IPS-15b (cell line): Measurements from ENCODE around the gene MFAP4.

ENCODE experiments used
- H3K27me3 ChIP-seq: one replicate; pipeline ENCODE4 v1.6.1; 2013; ENCODE audit warnings: low read length; ENCODE audit not compliant: control insufficient read depth, insufficient read depth
- H3K36me3 ChIP-seq: one replicate; pipeline ENCODE4 v1.6.1; 2013; ENCODE audit warnings: low read length; ENCODE audit not compliant: control insufficient read depth, insufficient read depth
- H3K4me1 ChIP-seq: one replicate; pipeline ENCODE4 v1.6.1; 2013; ENCODE audit warnings: mild to moderate bottlenecking, low read length; ENCODE audit not compliant: control insufficient read depth, insufficient read depth
- H3K4me3 ChIP-seq: one replicate; pipeline ENCODE4 v1.5.1; 2013; ENCODE audit warnings: low read depth, low read length
- H3K9ac ChIP-seq: one replicate; pipeline ENCODE4 v1.6.1; 2013; ENCODE audit warnings: low read depth, mild to moderate bottlenecking, low read length
- H3K9me3 ChIP-seq: one replicate; pipeline ENCODE4 v1.6.1; 2013; ENCODE audit warnings: mild to moderate bottlenecking, low read length; ENCODE audit not compliant: control insufficient read depth, insufficient read depth

Gene MFAP4

GRCh38 chr17:19348806-19349205, 38.2 kb downstream of the MFAP4 start:
- Histone ChIP-seq H3K36me3 (peaks cover 14% of the 10 kb centered on the region), H3K4me1 (no peaks in the 10 kb centered on the region), H3K27me3 (no peaks in the 10 kb centered on the region)

DNA sequence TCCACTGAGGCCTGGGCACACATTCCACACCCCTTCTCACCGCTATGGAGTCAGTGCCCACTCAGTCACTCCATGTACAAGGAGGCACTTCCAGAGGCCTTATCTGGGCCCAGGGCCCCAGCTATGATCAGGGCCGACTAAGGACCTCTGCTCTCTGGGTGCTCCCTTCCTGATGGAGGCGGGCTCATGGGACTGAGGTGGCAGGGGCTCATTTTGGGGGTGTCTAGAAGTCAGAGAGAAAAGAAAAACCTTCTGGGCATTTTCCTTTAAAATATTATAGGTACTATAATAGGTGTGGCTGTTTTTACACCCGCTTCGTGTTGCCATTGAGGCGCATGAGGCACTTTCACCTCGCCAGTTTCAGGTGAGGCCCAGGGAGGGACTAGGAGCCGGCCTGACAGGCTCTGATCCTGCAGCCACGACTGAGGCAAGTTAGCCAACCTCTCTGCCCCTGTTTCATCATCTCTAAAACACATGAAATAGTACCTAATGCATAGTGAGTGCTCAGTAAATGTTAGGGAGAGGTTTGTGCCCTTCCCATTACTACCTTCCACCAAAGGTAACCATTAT, 38.8 kb downstream of the MFAP4 start:
- no peaks in the 10 kb centered on the region for H3K9me3 ChIP-seq
- H3K4me1 ChIP-seq: no peaks in the 10 kb centered on the region
- no peak overlapping the region for H3K4me3 ChIP-seq
- H3K9ac ChIP-seq: no peak overlapping the region
- H3K27me3 ChIP-seq: no peaks in the 10 kb centered on the region
- H3K36me3 ChIP-seq: peaks cover 18% of the 10 kb centered on the region

More at GRCh38 chr17:19348806-19349205, 38.2 kb downstream of the MFAP4 start:
- Histone ChIP-seq H3K9me3 (no peaks in the 10 kb centered on the region), H3K9ac (no peak overlapping the region), H3K4me3 (no peak overlapping the region)

DNA sequence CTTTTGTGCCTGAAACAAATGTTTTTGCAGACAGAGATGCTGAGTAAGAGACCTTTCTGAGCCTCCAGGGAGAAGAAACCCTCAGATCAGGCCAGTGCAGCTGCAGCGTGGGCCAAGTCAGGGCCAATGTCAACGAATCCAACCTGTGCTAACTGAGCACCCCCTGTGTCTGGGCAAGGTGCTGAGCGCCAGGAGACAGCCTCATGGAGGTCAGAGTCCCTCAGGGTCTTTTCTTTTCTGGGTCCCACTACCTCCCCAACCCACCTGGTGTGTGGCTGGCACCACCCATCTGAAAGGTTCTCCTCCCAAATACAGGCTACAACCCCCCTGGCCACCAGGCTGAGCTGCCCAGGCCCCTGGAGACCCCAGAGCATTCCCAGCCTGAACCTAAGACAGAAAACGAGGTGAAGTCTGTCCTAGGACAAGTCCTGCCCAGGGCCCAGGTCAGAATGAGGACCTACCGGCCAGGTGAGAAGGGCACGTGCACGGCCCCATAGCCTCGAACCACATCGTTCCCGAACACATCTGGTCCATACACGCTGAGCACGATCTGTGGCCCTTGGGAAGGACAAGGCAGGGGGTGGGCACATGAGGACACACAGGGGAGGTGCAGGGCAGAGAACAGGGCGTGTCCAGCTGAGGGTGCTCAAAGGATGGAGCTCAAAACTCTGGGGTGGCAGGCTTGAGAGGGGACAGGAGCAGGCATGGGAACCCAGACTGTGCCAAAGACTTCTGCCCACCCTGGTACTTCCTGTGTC, 39.5 kb downstream of the MFAP4 start:
- H3K9me3 ChIP-seq: no peaks in the 10 kb centered on the region
- H3K27me3 ChIP-seq: no peaks in the 10 kb centered on the region
- H3K4me1 ChIP-seq: no peaks in the 10 kb centered on the region
- no peak overlapping the region for H3K4me3 ChIP-seq
- peaks cover 20% of the 10 kb centered on the region for H3K36me3 ChIP-seq
- H3K9ac ChIP-seq: no peak overlapping the region

DNA sequence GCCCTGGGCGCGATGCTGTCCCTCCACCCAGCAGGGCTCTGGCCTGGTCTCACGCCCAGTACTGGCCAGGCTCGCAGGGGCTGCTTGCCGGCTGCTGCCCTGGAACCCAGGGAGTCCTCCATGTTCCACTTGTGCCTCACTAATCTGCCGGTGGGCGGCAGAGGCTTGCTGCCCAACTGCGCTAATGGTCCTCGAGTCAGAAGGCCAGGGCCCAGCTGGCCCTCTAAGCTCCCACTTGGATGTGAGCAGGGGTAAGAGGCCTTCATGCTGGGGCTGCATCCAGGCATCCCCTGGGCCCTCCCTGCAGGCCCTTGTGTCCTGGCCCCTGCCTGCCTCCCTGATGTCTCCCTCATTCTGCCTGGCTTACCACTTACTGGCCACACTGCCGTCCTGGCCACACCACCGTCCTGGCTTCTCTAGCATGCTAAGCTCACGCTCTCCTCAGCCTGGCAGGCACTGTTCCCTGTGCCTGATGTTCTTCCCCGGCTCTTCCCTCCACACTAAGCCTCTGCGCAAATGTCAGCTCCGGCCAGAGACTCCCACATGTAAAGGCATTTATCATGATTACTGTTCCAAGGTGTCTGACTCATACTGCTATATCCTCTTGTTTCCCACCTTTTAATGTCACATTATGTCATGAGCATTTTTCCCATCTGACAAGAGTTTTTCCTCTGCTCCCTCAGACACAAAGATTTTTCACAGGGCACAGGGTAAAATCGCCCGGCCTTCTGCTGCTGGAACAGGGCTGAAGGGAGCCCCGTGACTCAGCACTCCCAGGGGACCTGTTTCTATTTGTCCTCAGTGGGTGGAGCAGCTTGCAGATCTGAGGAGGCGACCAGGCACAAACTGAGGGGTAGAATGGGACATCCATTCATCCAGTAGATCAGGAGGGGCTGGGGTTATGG, 40.4 kb downstream of the MFAP4 start:
- H3K36me3 ChIP-seq: peaks cover 20% of the 10 kb centered on the region
- no peaks in the 10 kb centered on the region for H3K9me3 ChIP-seq
- no peak overlapping the region for H3K4me3 ChIP-seq
- H3K4me1 ChIP-seq: no peaks in the 10 kb centered on the region
- no peak overlapping the region for H3K9ac ChIP-seq
- H3K27me3 ChIP-seq: no peaks in the 10 kb centered on the region

DNA sequence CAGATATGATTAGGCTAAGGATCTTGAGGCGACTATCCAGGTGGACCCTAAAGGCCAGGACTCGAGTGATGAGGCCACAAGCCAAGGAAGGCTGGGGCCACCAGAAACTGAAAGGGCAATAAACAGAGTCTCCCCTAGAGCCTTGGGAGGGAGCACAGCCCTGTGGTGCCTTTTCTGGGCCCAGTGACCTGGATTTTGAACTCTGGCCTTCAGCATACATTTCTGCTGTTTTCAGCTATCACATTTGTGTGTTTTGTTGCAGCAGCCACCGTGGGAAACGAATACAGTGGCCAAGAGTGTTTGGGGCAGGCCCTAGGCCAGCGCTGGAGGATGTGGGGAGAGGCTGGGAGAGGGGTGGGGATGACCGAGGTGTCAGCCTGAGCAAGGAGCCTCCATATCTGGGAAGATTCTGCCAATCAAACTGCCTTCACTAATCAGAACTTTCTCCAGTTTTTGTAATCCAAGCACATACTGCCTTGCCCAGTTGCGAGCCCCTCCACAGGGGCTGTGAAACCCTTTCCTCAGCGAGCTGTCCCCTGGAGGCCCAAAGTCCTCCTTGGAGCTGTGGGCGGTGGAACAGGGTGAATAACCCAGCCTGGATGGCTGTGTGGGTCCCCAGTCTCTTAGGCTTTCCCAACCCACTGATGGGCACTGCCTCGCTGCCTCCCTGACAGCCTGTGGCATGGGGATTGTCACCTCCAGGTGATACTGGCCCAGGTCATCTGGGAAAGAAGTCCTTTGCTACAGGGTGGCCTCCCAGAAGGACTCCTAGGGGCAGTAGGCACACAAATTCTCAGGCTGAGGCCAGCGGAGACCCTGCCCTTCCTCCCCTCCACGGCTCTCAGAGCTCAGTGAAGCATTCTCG, 41.3 kb downstream of the MFAP4 start:
- Histone ChIP-seq H3K4me1 (no peaks in the 10 kb centered on the region), H3K27me3 (no peaks in the 10 kb centered on the region), H3K36me3 (peaks cover 20% of the 10 kb centered on the region), H3K4me3 (no peak overlapping the region), H3K9ac (no peak overlapping the region), H3K9me3 (no peaks in the 10 kb centered on the region)

- Histone ChIP-seq H3K9ac (no peak overlapping the region), H3K9me3 (no peaks in the 10 kb centered on the region), H3K27me3 (no peaks in the 10 kb centered on the region), H3K4me3 (no peak overlapping the region), H3K4me1 (no peaks in the 10 kb centered on the region), H3K36me3 (peaks cover 20% of the 10 kb centered on the region)
Observed at GRCh38 chr17:19345067-19345460, 41.9 kb downstream of the MFAP4 start.

GRCh38 chr17:19344311-19345066, 42.5 kb downstream of the MFAP4 start:
- Histone ChIP-seq H3K9ac (no peak overlapping the region), H3K27me3 (no peaks in the 10 kb centered on the region), H3K4me1 (peaks cover 2% of the 10 kb centered on the region), H3K4me3 (no peak overlapping the region), H3K36me3 (peaks cover 20% of the 10 kb centered on the region), H3K9me3 (no peaks in the 10 kb centered on the region)

DNA sequence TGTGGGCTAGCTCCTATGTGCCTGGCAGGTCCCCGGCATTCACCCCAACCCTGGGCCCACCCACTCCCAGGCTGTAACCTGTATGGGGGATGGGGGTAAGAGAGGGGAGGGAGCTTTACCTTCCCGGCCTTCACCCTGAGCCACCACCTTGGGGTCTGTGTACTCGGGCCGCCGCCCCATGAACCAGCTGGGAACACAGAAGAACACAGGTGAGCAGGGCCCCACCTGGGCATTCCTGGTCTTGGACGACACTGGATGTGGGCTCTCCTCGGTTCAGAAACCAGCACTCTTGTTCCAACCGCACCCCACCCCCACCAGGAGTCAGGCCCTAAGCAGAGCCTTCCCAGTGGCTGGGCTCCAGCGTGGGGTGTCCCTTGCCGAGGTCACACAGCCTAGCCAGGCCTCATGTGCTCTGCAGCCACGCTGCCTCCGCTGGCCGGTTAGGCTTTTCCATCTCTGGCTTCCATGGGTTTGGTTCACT, 43.3 kb downstream of the MFAP4 start:
- peaks cover 7% of the 10 kb centered on the region for H3K4me1 ChIP-seq
- peaks cover 20% of the 10 kb centered on the region for H3K36me3 ChIP-seq
- H3K4me3 ChIP-seq: no peak overlapping the region
- H3K27me3 ChIP-seq: no peaks in the 10 kb centered on the region
- H3K9ac ChIP-seq: no peak overlapping the region
- no peaks in the 10 kb centered on the region for H3K9me3 ChIP-seq

DNA sequence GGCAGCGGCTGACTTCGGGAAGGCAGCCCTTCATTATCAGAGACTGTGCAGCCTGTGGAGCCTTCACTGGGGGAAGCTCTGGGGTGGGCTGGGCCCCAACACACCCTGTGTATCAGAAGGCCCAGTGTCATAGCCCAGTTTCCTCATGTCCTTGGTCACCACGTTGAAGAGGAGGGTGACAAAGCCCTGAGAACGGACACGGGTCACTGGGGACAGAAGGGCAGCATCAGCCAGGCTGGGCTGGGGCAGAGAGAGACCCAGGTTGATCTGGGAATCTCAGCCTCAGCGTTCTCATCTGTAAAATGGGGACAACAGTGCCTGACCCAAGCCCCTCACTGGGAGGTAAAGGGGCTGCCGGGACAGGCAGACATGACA, 43.7 kb downstream of the MFAP4 start:
- no peaks in the 10 kb centered on the region for H3K9me3 ChIP-seq
- H3K4me1 ChIP-seq: peaks cover 8% of the 10 kb centered on the region
- no peak overlapping the region for H3K9ac ChIP-seq

GRCh38 chr17:19342611-19343255, 44.3 kb downstream of the MFAP4 start:
- H3K9ac ChIP-seq: no peak overlapping the region
- no peaks in the 10 kb centered on the region for H3K9me3 ChIP-seq
- H3K27me3 ChIP-seq: no peaks in the 10 kb centered on the region
- H3K4me1 ChIP-seq: peaks cover 10% of the 10 kb centered on the region
- peaks cover 20% of the 10 kb centered on the region for H3K36me3 ChIP-seq
- no peak overlapping the region for H3K4me3 ChIP-seq

More for the DNA sequence above, 43.7 kb downstream of the MFAP4 start:
- Histone ChIP-seq H3K36me3 (peaks cover 20% of the 10 kb centered on the region), H3K27me3 (no peaks in the 10 kb centered on the region), H3K4me3 (no peak overlapping the region)
